Gastroesophageal sphincter (tissue), 4 donors: ENCODE measurements around the gene ACOXL. TPM values are rescaled to one million over a fixed set of nuclear protein-coding genes. Genes with fewer than 3 reads are reported as not detected.

ENCODE experiments used
- ATAC-seq: fragments of 150-250 bp; one replicate; pipeline ENCODE4 v1.9.1; 2016; ENCODE audit warnings: mild to moderate bottlenecking, moderate library complexity
- H3K27ac ChIP-seq, 4 donors: fragments of 200-600 bp; sonication (generic) in 3 of 4; 1 replicate in 3 of 4; 2 replicates in 1 of 4; pipeline ENCODE4 v1.5.1; 2016 to 2019
- H3K27me3 ChIP-seq: fragments of 200-600 bp; sonication (generic); one replicate; pipeline ENCODE4 v1.5.1; 2019
- H3K36me3 ChIP-seq, 2 donors: fragments of 200-600 bp; sonication (generic); one replicate each; pipeline ENCODE4 v1.5.1; 2019; ENCODE audit warnings: control low read depth in 1 of 2
- H3K4me1 ChIP-seq, 3 donors: fragments of 200-600 bp; sonication (generic); 1 replicate in 2 of 3; 2 replicates in 1 of 3; pipeline ENCODE4 v1.5.1; 2016 to 2019; ENCODE audit warnings: control low read depth in 2 of 3
- H3K4me3 ChIP-seq, 2 donors: fragments of 200-600 bp; sonication (generic); one replicate each; pipeline ENCODE4 v1.5.1; 2019; ENCODE audit warnings: mild to moderate bottlenecking in 1 of 2, moderate library complexity in 1 of 2
- H3K9me3 ChIP-seq, 3 donors: fragments of 200-600 bp; sonication (generic); one replicate each; pipeline ENCODE4 v1.5.1; 2017 to 2019; ENCODE audit warnings: control low read depth in 2 of 3
- EP300 ChIP-seq: sonication (generic); formaldehyde crosslinking; IDR thresholded peaks from one replicate; pipeline ENCODE4 v1.6.1; 2017; ENCODE audit warnings: antibody characterized with exemption, mild to moderate bottlenecking
- POLR2A ChIP-seq, 2 donors: fragments of 450-650 bp; IDR thresholded peaks; one replicate each; pipeline ENCODE4 v1.6.1; 2017; ENCODE audit warnings: antibody characterized with exemption in 2 of 2, mild to moderate bottlenecking in 2 of 2, moderate library complexity in 1 of 2
- POLR2AphosphoS5 ChIP-seq: sonication (generic); formaldehyde crosslinking; IDR thresholded peaks from one replicate; pipeline ENCODE4 v1.6.1; 2017; ENCODE audit warnings: antibody characterized with exemption
- WGBS, 2 donors: methylation state at CpG; one replicate each; pipeline ENCODE4 v1.1.5; 2018; ENCODE audit warnings: low coverage in 1 of 2; 5-methylcytosine and 5-hydroxymethylcytosine counted together
- total RNA-seq, 4 donors: library from RNA; depleted of rRNA; stranded (reverse); fragments of >200 nt; gene quantifications; one replicate each; pipeline ENCODE4 v1.1.0, GENCODE V29; 2016
- TF ChIP-seq, protein P1 (sequence below), 4 experiments: fragments of 200-600 bp in 2 of 4; fragments of 450-650 bp in 2 of 4; sonication (generic) in 1 of 4; IDR thresholded peaks; one replicate each; pipeline ENCODE4 v1.5.1; 2017 to 2019; ENCODE audit warnings: antibody characterized with exemption in 4 of 4, mild to moderate bottlenecking in 2 of 4, moderate library complexity in 2 of 4

The ACOXL gene
- total RNA-seq, 4 donors from 2014 or later: not detected

DNA sequence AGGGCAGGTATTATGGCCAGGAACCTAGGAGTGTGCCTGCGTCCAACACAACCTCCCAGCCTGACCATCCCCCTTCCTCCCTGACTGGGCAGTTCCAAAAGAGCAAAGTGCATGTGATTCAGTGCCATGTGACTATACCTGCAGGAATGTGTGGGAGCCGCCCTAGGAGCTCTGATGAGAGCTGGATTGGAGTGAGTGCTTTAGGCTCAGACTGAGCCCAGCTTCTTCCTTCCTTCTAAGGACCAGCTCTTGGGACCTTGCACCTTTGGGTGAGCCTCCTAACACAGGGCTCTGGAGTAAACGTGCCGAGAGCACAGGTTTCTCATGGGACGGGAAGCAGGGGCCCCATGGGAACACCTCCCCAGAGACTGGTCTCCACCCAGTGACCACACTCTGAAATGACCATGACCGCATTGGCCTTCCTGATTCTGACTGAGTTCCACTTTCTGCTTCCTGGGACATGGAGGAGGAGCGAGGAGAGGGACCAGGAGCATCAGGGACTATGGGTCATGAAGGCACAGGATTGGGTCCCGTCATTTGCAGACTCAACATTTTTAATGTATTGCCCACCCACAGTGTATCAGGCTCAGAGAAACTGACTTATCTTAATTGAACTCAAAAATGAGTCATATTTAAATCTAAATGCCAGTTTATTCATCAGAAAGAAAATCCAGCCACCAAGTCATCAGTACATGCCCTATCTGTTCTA is 300.5 kb downstream of the ACOXL start:
- 82% methylated on average over 4 of the region's 8 CpGs; no CpG with 5 or more reads in 1 of the 2 donors for WGBS, 2 donors
- peaks cover 11% of the 10 kb centered on the region for H3K27me3 ChIP-seq
- no peaks in the 10 kb centered on the region for H3K36me3 ChIP-seq
- H3K4me3 ChIP-seq: no peak overlapping the region
- no peak for ATAC-seq
- H3K4me1 ChIP-seq: no peaks in the 10 kb centered on the region
- TF ChIP-seq POLR2A (IDR thresholded peaks at IDR 0.05): no peak
- TF ChIP-seq POLR2AphosphoS5: no peak
- no peak for TF ChIP-seq EP300
- TF ChIP-seq, protein P1, sequence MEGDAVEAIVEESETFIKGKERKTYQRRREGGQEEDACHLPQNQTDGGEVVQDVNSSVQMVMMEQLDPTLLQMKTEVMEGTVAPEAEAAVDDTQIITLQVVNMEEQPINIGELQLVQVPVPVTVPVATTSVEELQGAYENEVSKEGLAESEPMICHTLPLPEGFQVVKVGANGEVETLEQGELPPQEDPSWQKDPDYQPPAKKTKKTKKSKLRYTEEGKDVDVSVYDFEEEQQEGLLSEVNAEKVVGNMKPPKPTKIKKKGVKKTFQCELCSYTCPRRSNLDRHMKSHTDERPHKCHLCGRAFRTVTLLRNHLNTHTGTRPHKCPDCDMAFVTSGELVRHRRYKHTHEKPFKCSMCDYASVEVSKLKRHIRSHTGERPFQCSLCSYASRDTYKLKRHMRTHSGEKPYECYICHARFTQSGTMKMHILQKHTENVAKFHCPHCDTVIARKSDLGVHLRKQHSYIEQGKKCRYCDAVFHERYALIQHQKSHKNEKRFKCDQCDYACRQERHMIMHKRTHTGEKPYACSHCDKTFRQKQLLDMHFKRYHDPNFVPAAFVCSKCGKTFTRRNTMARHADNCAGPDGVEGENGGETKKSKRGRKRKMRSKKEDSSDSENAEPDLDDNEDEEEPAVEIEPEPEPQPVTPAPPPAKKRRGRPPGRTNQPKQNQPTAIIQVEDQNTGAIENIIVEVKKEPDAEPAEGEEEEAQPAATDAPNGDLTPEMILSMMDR (IDR thresholded peaks at IDR 0.05): no peak
- peaks cover 0 to 5% (median 0%) of the 10 kb centered on the region in 3 donors for H3K9me3 ChIP-seq
- H3K27ac ChIP-seq: no peak overlapping the region

DNA sequence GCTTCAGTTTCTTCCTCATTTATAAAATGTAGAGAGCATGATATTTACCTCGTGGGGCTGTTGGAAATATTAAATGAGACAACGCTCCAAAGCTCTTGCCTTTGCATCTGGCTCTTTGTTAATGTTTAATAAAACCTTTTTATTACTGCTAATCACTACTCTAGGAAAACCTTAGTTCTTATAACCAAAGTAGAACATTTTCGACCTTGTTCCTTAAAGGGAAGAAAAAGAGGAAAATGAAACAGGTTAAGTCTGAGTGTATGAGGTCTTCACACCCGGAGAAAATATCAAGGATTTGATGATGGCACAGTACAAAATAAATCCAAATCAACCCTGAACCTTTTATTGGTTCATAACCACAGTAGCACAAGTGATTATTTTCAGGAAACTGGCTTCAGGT is 301.8 kb downstream of the ACOXL start:
- TF ChIP-seq POLR2AphosphoS5: no peak
- TF ChIP-seq, protein P1 (IDR thresholded peaks at IDR 0.05): no peak
- Histone ChIP-seq H3K36me3 (no peaks in the 10 kb centered on the region), H3K27me3 (peaks cover 11% of the 10 kb centered on the region), H3K9me3 (no peaks in the 10 kb centered on the region), H3K27ac (no peak overlapping the region), H3K4me3 (no peak overlapping the region), H3K4me1 (no peaks in the 10 kb centered on the region)
- no peak for ATAC-seq
- WGBS, 2 donors: 76 to 92% methylated on average over 3 to 4 of the region's 4 CpGs

DNA sequence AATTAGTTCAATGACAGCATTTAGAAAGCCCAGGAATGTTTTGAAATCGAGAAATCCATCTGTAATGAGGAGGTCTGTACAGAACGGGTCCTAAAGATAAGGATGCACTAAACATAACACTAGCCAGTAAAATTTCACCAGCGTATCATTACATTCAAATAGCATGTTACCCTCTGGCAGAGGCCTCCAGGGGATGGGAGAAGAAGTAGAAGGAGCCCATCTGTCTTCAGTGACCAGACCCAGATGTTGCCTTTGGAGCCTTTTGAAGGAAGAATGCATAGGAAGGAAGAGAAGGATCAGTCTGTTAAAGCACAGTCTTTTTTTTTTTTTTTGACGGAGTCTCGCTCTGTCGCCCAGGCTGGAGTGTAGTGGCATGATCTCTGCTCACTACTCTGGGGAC is 302.2 kb downstream of the ACOXL start:
- no peak for ATAC-seq
- no peaks in the 10 kb centered on the region for H3K9me3 ChIP-seq
- no peak overlapping the region for H3K4me3 ChIP-seq
- no peak for TF ChIP-seq POLR2A (IDR thresholded peaks at IDR 0.05)
- TF ChIP-seq, protein P1 (IDR thresholded peaks at IDR 0.05): no peak
- TF ChIP-seq EP300: no peak
- TF ChIP-seq POLR2AphosphoS5: no peak
- H3K36me3 ChIP-seq: no peaks in the 10 kb centered on the region
- H3K27me3 ChIP-seq: peaks cover 11% of the 10 kb centered on the region
- H3K27ac ChIP-seq: no peak overlapping the region
- H3K4me1 ChIP-seq: no peaks in the 10 kb centered on the region
- WGBS, 2 donors: 75 to 77% methylated on average over 3 to 6 of the region's 6 CpGs

DNA sequence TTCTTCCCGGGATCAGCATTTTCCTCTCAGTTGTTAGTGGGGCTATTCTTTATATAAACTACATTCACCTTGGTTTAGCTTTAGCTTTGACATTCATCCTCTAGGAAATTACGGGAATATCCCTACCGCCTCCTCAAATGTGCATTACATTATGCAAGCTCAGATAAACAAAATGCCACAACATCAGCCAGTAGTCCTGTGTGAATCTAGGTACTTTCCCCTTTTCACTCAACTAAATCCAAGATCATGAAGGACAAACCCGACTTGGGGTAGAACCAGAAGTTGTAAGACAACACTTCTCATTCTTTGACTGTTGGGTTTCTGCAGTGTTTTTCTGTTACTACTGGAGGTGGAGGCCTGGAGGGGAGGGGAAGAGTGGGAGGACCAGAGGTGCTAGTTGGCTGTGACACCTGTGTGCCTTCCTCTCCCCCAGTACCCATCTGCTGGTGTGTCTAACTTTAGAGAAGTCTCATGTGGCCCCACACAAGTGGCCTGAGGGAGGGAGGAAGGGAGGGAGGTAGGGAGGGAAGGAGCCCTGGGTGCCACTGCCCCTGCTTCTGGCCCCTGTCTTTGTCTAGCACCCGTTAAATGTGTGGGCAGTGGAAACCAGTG is 303.6 kb downstream of the ACOXL start:
- Histone ChIP-seq H3K4me1 (no peaks in the 10 kb centered on the region), H3K27ac (no peak overlapping the region), H3K27me3 (peaks cover 11% of the 10 kb centered on the region), H3K36me3 (no peaks in the 10 kb centered on the region), H3K4me3 (no peak overlapping the region), H3K9me3 (no peaks in the 10 kb centered on the region)
- no peak for TF ChIP-seq EP300
- TF ChIP-seq POLR2AphosphoS5: no peak
- TF ChIP-seq, protein P1 (IDR thresholded peaks at IDR 0.05): no peak
- no peak for TF ChIP-seq POLR2A (IDR thresholded peaks at IDR 0.05)
- WGBS, 2 donors: 66 to 81% methylated on average over 4 to 5 of the region's 5 CpGs
- ATAC-seq: no peak

DNA sequence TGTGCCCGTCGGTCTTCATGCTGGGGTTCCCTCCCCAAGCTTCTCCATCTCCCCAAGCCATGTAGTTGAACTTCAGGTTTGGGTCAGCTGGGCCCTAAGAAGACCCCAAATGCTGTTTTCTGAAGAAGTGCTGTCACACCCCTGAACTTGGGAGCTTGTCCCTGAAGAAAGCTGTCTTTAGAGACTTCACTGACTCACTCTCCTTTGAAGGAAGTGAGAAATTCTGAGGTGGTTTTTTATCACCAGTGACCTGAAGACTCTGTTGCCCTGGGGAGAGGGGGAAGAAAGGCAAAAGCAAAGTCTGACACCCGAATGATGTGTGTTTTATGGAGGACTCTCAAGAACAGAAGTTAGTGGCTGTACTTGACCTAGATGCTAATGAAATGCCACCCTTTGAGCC is 304.8 kb downstream of the ACOXL start:
- no peak overlapping the region for H3K27ac ChIP-seq
- H3K4me1 ChIP-seq: no peaks in the 10 kb centered on the region
- 83% methylated on average over 2 of the region's 3 CpGs; no CpG with 5 or more reads in 1 of the 2 donors for WGBS, 2 donors
- ATAC-seq: no peak
- peaks cover 11% of the 10 kb centered on the region for H3K27me3 ChIP-seq
- H3K4me3 ChIP-seq: no peak overlapping the region
- TF ChIP-seq EP300: no peak
- TF ChIP-seq POLR2A (IDR thresholded peaks at IDR 0.05): no peak
- no peak for TF ChIP-seq POLR2AphosphoS5
- no peaks in the 10 kb centered on the region for H3K9me3 ChIP-seq
- H3K36me3 ChIP-seq: no peaks in the 10 kb centered on the region
